ENCODE results near the gene FTH1. TPM values are rescaled to one million over a fixed set of nuclear protein-coding genes. Genes with fewer than 3 reads are reported as not detected.

FTH1 gene
- total and polyA plus RNA-seq, 2 of the 13 experiments (the other 11 are each of a cell fraction or from before 2014, with no cell fraction given), result 607 to 760 TPM

DNA sequence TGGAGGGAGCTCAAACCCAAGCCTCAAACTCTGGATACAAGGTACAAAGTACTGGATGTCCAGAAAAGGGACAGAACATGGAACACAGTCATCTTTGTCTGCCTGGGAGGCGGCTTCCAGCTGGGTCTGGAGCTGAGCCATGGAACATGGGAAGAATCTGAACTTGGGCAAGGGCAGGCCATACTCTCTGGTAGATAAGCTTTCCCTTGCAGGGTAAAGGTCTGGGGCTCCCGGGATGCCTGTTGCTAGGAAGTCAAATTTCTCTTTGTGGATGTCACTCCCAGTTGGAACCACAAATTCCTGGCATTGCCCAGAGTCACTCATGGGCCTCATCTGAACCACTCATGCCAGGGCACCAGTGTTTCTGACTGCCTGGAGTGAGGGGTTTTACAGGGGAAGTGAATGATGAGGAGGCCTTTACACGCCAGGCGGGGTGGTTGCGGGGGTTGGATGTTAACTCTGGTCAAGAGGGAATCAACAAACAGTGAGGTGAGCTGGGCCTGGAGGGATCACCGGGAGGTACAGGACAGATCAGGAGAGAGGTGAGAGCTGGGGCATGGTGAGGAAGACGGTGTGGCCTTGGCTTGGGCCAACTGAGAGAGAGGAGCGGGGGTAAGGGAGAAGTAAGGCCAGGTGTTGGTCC, 5.7 kb downstream of the FTH1 start (continued):
- TF ChIP-seq, protein P1, sequence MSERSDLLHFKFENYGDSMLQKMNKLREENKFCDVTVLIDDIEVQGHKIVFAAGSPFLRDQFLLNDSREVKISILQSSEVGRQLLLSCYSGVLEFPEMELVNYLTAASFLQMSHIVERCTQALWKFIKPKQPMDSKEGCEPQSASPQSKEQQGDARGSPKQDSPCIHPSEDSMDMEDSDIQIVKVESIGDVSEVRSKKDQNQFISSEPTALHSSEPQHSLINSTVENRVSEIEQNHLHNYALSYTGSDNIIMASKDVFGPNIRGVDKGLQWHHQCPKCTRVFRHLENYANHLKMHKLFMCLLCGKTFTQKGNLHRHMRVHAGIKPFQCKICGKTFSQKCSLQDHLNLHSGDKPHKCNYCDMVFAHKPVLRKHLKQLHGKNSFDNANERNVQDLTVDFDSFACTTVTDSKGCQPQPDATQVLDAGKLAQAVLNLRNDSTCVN (CRISPR knock-in tag; IDR thresholded peaks at IDR 0.05; ENCODE audit: borderline replicate concordance), result peak; percentile 100
- TF ChIP-seq BRCA1 (CRISPR knock-in tag; IDR thresholded peaks at IDR 0.05) (no peak), EED (CRISPR knock-in tag; IDR thresholded peaks at IDR 0.05) (no peak), RFX3 (CRISPR knock-in tag; IDR thresholded peaks at IDR 0.05) (no peak), ZNF17 (CRISPR knock-in tag; IDR thresholded peaks at IDR 0.05) (no peak), TCF12 (IDR thresholded peaks at IDR 0.05) (no peak), TCF12 (CRISPR knock-in tag; IDR thresholded peaks at IDR 0.05) (no peak), RFX1 (IDR thresholded peaks at IDR 0.05) (no peak), BORCS8-MEF2B (CRISPR knock-in tag; IDR thresholded peaks at IDR 0.05) (peak; percentile 28; the same call in 1 of the 2 replicates), ZNF841 (CRISPR knock-in tag; IDR thresholded peaks at IDR 0.05; ENCODE audit: borderline replicate concordance) (no peak), REL (CRISPR knock-in tag; conservative IDR thresholded peaks at IDR 0.05) (no peak), ZNF230 (CRISPR knock-in tag; IDR thresholded peaks at IDR 0.05) (no peak), ZNF33A (CRISPR knock-in tag; IDR thresholded peaks at IDR 0.05; ENCODE audit: borderline replicate concordance) (no peak), MIER2 (CRISPR knock-in tag; IDR thresholded peaks at IDR 0.05) (no peak), ARNT2 (CRISPR knock-in tag; IDR thresholded peaks at IDR 0.05; ENCODE audit: low read depth) (peak; percentile 29; the same call in 1 of the 2 replicates), NPAS2 (CRISPR knock-in tag; IDR thresholded peaks at IDR 0.05; ENCODE audit: borderline replicate concordance) (no peak), ZNF605 (CRISPR knock-in tag; IDR thresholded peaks at IDR 0.05) (no peak), GATAD2A (CRISPR knock-in tag; IDR thresholded peaks at IDR 0.05) (no peak), ISL2 (CRISPR knock-in tag; IDR thresholded peaks at IDR 0.05) (peak; percentile 41; the same call in 1 of the 2 replicates), XRCC5 (optimal IDR thresholded peaks at IDR 0.05; ENCODE audit: low read length) (peak; percentile 31)
- TF ChIP-seq, protein P2, sequence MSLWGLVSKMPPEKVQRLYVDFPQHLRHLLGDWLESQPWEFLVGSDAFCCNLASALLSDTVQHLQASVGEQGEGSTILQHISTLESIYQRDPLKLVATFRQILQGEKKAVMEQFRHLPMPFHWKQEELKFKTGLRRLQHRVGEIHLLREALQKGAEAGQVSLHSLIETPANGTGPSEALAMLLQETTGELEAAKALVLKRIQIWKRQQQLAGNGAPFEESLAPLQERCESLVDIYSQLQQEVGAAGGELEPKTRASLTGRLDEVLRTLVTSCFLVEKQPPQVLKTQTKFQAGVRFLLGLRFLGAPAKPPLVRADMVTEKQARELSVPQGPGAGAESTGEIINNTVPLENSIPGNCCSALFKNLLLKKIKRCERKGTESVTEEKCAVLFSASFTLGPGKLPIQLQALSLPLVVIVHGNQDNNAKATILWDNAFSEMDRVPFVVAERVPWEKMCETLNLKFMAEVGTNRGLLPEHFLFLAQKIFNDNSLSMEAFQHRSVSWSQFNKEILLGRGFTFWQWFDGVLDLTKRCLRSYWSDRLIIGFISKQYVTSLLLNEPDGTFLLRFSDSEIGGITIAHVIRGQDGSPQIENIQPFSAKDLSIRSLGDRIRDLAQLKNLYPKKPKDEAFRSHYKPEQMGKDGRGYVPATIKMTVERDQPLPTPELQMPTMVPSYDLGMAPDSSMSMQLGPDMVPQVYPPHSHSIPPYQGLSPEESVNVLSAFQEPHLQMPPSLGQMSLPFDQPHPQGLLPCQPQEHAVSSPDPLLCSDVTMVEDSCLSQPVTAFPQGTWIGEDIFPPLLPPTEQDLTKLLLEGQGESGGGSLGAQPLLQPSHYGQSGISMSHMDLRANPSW (CRISPR knock-in tag; IDR thresholded peaks at IDR 0.05; ENCODE audit: borderline replicate concordance), result no peak
- TF ChIP-seq, protein P3, sequence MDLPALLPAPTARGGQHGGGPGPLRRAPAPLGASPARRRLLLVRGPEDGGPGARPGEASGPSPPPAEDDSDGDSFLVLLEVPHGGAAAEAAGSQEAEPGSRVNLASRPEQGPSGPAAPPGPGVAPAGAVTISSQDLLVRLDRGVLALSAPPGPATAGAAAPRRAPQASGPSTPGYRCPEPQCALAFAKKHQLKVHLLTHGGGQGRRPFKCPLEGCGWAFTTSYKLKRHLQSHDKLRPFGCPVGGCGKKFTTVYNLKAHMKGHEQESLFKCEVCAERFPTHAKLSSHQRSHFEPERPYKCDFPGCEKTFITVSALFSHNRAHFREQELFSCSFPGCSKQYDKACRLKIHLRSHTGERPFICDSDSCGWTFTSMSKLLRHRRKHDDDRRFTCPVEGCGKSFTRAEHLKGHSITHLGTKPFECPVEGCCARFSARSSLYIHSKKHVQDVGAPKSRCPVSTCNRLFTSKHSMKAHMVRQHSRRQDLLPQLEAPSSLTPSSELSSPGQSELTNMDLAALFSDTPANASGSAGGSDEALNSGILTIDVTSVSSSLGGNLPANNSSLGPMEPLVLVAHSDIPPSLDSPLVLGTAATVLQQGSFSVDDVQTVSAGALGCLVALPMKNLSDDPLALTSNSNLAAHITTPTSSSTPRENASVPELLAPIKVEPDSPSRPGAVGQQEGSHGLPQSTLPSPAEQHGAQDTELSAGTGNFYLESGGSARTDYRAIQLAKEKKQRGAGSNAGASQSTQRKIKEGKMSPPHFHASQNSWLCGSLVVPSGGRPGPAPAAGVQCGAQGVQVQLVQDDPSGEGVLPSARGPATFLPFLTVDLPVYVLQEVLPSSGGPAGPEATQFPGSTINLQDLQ (CRISPR knock-in tag; IDR thresholded peaks at IDR 0.05), result no peak
- TF ChIP-seq, protein P4, sequence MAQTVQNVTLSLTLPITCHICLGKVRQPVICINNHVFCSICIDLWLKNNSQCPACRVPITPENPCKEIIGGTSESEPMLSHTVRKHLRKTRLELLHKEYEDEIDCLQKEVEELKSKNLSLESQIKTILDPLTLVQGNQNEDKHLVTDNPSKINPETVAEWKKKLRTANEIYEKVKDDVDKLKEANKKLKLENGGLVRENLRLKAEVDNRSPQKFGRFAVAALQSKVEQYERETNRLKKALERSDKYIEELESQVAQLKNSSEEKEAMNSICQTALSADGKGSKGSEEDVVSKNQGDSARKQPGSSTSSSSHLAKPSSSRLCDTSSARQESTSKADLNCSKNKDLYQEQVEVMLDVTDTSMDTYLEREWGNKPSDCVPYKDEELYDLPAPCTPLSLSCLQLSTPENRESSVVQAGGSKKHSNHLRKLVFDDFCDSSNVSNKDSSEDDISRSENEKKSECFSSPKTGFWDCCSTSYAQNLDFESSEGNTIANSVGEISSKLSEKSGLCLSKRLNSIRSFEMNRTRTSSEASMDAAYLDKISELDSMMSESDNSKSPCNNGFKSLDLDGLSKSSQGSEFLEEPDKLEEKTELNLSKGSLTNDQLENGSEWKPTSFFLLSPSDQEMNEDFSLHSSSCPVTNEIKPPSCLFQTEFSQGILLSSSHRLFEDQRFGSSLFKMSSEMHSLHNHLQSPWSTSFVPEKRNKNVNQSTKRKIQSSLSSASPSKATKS (CRISPR knock-in tag; IDR thresholded peaks at IDR 0.05), result no peak

Data from HepG2 (cell line).